ENCODE measurements around the gene SAPCD2.
"Not testable (repeated sequence)": the region's sequence is repeated elsewhere in the genome, so short reads cannot be mapped to it uniquely, and the experiment has no call there.

SAPCD2 gene

DNA sequence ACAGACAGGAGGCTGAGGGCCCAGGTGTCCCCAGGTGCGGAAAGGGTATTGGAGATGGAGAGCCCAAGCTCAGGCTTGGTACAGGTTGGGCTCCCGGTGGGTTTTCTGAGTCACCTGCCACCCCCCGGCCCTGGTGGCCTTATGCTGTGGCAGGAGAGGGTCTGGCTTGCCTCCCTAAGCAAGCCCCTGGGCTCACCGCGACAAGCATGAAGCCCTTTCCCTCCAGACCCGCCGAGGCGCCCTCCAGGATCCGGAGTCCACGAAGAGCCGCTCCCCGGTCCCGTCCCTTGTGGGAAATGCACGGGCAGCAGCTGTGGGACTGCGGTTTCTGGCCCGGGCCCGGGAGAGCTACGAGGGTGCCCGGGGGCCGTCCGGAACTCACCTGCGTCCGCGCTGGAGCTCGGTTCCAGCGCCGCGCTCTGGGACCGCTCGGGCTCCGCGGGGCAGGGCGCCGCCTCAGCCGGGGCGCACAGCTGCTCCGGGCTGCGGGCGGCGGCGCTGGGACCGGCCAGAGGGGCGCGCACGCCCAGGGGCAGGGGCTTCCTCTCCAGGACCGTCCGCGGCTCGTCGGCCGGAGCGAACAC, 757 bp downstream of the SAPCD2 start:
- Histone ChIP-seq H3K27ac (ENCODE audit: low read depth, low read length, severe bottlenecking) (no peak overlapping the region), H3K4me3 (ENCODE audit: extremely low read depth, insufficient read depth, low read length, poor library complexity, severe bottlenecking) (peak overlapping the region; percentile 38), H3K9me3 (ENCODE audit: control insufficient read depth, low read length) (no peaks in the 10 kb centered on the region), H3K4me1 (ENCODE audit: control insufficient read depth, insufficient read depth, low read length, poor library complexity, severe bottlenecking) (peaks cover 12% of the 10 kb centered on the region), H3K36me3 (ENCODE audit: control insufficient read depth, insufficient read depth, low read length) (no peaks in the 10 kb centered on the region)
- WGBS, 2 experiments (ENCODE audit: insufficient coverage in 2 of 2) = 3 to 8% methylated on average over 39 to 50 of the region's 52 CpGs

DNA sequence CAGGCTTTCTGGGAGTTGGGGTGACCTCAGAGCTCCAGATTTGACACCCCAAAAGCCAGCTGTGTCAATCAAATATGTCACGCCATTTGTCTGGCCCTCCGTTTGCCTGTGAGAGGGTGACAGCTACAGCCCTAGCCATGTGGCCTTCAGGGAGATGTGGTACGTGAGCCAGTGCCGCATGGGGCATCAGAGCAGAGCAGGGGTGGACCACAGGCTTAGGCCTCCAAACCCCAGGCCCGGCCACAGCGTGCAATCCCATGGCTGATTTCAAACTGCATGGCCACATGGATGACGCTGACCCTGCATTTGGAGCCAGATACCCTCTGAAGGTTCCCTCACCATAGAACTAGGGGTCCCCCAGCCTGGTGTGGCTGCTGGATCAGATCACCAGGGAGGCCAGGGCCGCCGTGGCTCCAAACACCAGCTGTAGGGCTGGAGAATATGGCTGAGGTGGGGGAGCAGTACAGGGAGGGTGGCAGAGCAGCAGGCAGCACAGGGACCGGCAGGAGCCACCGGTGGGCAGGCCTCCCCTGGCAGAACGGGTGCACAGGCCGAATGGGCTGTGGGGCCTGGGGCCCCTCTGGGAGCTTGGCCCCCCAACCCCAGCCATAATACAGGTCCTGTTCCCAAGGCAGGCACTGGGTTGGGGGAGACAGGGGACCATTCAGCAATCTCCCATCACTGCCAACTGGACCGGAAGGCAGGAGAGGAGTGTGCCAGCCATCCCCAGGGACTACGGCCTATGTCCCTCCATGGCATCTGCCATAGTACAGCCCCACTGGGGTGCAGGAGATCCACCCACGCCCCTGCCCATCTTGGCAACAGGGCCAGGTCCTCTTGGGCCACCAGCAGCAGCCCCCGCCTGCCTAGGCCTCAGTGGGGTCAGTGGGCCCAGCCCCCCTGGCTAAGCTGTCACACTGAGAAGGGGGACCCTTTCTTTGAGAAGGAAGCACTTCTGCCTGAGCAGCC, 1.5 kb downstream of the SAPCD2 start:
- Histone ChIP-seq H3K27ac (ENCODE audit: low read depth, low read length, severe bottlenecking) (no peak overlapping the region), H3K9me3 (ENCODE audit: control insufficient read depth, low read length) (no peaks in the 10 kb centered on the region), H3K4me1 (ENCODE audit: control insufficient read depth, insufficient read depth, low read length, poor library complexity, severe bottlenecking) (peaks cover 12% of the 10 kb centered on the region), H3K36me3 (ENCODE audit: control insufficient read depth, insufficient read depth, low read length) (no peaks in the 10 kb centered on the region), H3K4me3 (ENCODE audit: extremely low read depth, insufficient read depth, low read length, poor library complexity, severe bottlenecking) (peak overlapping the region; percentile 38)
- 91 to 96% methylated on average over 13 to 16 of the region's 17 CpGs for WGBS, 2 experiments (ENCODE audit: insufficient coverage in 2 of 2)

- peaks cover 12% of the 10 kb centered on the region for H3K4me1 ChIP-seq (ENCODE audit: control insufficient read depth, insufficient read depth, low read length, poor library complexity, severe bottlenecking)
- no peaks in the 10 kb centered on the region for H3K9me3 ChIP-seq (ENCODE audit: control insufficient read depth, low read length)
- H3K27ac ChIP-seq (ENCODE audit: low read depth, low read length, severe bottlenecking) = no peak overlapping the region
- WGBS, 2 experiments (ENCODE audit: insufficient coverage in 2 of 2) = 62 to 77% methylated on average over 9 to 12 of the region's 12 CpGs
- H3K4me3 ChIP-seq (ENCODE audit: extremely low read depth, insufficient read depth, low read length, poor library complexity, severe bottlenecking) = no peak overlapping the region
- H3K36me3 ChIP-seq (ENCODE audit: control insufficient read depth, insufficient read depth, low read length) = no peaks in the 10 kb centered on the region
Measured at GRCh38 chr9:137067860-137068538, 2.4 kb downstream of the SAPCD2 start.

DNA sequence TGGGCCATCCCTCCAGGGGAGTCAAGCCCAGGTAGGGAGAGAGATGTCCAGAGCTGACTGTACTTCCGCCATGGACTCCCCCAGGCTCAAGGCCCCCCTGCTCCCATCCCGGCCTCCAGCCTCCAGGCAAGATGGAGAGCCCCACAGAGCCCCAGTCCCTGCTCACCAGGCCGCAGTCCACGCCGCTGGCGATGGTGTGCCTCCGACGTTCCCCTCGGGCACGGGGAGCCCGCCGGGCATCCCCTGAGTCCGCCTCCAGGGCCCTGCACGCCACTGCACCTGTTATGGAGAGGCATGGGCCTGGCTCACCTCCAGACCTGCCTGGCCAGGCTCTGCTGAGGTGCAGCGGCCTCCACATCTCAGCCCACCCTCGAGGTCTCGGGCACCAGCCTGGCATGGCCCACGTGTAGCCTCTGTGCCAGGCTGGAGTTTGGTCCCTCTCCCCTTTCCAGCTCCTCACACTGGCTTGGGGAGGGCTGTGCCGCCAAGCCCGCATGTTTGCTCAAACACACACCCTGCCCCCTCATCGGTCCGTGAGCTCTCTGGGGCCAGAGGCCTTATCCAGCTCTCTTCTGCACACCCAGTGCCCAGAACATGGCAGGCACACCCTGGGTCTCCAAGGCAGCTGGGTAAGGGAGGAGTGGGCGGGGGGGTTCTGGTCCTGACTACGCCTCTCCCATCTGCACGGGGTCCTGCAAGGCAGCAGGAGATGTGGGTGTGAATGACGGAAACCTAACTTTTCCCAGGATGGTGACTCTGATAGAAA, 4.1 kb downstream of the SAPCD2 start:
- H3K9me3 ChIP-seq (ENCODE audit: control insufficient read depth, low read length) = no peaks in the 10 kb centered on the region
- peaks cover 12% of the 10 kb centered on the region for H3K4me1 ChIP-seq (ENCODE audit: control insufficient read depth, insufficient read depth, low read length, poor library complexity, severe bottlenecking)
- H3K4me3 ChIP-seq (ENCODE audit: extremely low read depth, insufficient read depth, low read length, poor library complexity, severe bottlenecking) = no peak overlapping the region
- 89 to 93% methylated on average over 20 to 22 of the region's 26 CpGs for WGBS, 2 experiments (ENCODE audit: insufficient coverage in 2 of 2)
- no peaks in the 10 kb centered on the region for H3K36me3 ChIP-seq (ENCODE audit: control insufficient read depth, insufficient read depth, low read length)
- H3K27ac ChIP-seq (ENCODE audit: low read depth, low read length, severe bottlenecking) = no peak overlapping the region

DNA sequence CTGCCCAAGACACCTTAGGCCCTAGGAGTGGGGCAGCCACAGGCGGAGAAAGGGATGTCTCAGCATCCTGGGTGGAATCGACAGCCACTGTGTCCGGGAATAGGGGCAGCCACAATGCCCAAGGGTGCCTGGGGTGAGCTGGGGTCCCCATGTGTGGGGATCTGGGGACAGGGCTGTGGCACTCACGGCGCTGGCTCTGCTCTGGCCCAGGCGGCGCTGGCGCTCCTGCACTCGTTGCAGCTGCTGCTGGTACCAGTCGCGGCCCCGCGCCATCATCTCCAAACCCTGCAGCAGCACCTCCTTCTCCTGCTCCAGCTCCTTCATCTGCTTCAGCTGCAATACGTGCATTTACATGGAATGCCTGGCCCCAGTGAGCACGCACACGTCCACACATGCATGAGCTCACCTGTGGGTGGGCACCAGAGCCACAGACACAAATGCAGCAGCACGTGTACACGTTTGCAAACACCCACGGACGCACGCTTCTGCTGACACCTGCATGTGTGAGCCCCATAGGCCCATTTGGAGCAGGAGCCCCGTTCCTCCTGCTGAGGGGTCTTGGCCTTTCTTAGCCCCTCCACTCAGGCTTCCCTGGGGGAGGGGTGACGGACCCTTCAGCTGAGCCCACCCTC, 4.9 kb downstream of the SAPCD2 start:
- no peak overlapping the region for H3K27ac ChIP-seq (ENCODE audit: low read depth, low read length, severe bottlenecking)
- H3K9me3 ChIP-seq (ENCODE audit: control insufficient read depth, low read length) = no peaks in the 10 kb centered on the region
- 93 to 96% methylated on average over 23 of the region's 23 CpGs for WGBS, 2 experiments (ENCODE audit: insufficient coverage in 2 of 2)
- H3K36me3 ChIP-seq (ENCODE audit: control insufficient read depth, insufficient read depth, low read length) = no peaks in the 10 kb centered on the region
- H3K4me1 ChIP-seq (ENCODE audit: control insufficient read depth, insufficient read depth, low read length, poor library complexity, severe bottlenecking) = peaks cover 7% of the 10 kb centered on the region
- H3K4me3 ChIP-seq (ENCODE audit: extremely low read depth, insufficient read depth, low read length, poor library complexity, severe bottlenecking) = no peak overlapping the region

DNA sequence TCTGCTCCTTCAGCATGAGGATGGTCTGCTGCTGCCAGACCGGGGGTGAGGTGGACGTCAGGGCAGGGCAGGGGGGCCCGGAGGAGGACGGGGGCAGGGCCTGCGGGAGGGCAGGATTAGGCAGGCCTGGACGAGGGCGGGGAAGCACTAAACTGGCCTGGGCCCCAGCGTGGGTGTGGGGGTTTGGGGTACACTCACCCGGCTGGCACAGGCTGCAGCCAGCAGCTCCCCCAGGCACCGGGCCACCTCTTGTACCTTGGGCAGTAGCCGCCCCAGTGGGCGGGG, 5.5 kb downstream of the SAPCD2 start:
- H3K27ac ChIP-seq (ENCODE audit: low read depth, low read length, severe bottlenecking) = no peak overlapping the region
- no peak overlapping the region for H3K4me3 ChIP-seq (ENCODE audit: extremely low read depth, insufficient read depth, low read length, poor library complexity, severe bottlenecking)
- peaks cover 7% of the 10 kb centered on the region for H3K4me1 ChIP-seq (ENCODE audit: control insufficient read depth, insufficient read depth, low read length, poor library complexity, severe bottlenecking)
- WGBS, 2 experiments (ENCODE audit: insufficient coverage in 2 of 2) = 93 to 94% methylated on average over 5 to 12 of the region's 12 CpGs
- H3K9me3 ChIP-seq (ENCODE audit: control insufficient read depth, low read length) = no peaks in the 10 kb centered on the region
- no peaks in the 10 kb centered on the region for H3K36me3 ChIP-seq (ENCODE audit: control insufficient read depth, insufficient read depth, low read length)

DNA sequence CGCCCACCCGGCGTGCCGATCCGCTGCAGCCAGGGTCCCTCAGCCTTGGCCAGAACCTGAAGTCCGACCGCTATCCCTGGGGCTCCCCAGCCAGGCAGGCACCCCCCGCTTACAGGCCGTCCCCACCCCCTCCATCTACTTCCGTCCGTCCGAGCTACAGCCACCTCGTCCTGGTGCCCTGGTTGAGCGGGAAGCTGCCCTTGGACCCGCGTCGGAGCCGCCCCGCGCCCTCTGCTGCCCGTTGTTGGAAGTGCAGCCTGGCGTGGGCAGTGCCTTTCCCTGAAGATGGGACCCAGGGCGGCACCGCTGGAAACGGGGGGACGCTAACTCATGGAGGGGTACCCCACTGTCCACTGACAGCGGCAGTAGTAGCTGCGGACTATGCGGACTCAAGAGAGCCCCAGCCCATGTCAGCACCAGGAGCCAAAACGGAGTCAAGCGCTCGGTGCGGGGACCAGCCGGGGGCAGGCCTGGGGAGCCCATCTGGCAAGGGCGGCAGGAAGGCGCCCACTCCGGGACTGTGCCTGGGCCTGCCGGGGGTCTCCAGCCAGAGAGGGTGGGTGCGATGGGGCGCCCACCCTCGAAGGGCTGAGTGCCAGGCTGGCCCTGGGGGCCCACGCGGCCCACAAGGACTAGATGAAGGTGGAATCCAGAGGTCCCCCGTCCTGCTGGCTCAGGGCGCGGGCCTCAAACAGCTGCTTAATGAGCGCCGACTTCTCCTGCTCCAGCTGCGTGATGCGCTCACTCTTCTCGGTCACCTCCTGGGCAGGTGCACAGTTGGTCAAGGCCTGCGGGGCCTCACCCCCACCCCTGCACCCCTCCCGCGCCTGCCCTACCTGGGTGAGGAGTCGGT, 6.1 kb downstream of the SAPCD2 start:
- H3K27ac ChIP-seq (ENCODE audit: low read depth, low read length, severe bottlenecking) = no peak overlapping the region
- no peak overlapping the region for H3K4me3 ChIP-seq (ENCODE audit: extremely low read depth, insufficient read depth, low read length, poor library complexity, severe bottlenecking)
- no peaks in the 10 kb centered on the region for H3K36me3 ChIP-seq (ENCODE audit: control insufficient read depth, insufficient read depth, low read length)
- no peaks in the 10 kb centered on the region for H3K9me3 ChIP-seq (ENCODE audit: control insufficient read depth, low read length)
- 65 to 68% methylated on average over 42 to 49 of the region's 55 CpGs for WGBS, 2 experiments (ENCODE audit: insufficient coverage in 2 of 2)
- H3K4me1 ChIP-seq (ENCODE audit: control insufficient read depth, insufficient read depth, low read length, poor library complexity, severe bottlenecking) = peaks cover 7% of the 10 kb centered on the region

DNA sequence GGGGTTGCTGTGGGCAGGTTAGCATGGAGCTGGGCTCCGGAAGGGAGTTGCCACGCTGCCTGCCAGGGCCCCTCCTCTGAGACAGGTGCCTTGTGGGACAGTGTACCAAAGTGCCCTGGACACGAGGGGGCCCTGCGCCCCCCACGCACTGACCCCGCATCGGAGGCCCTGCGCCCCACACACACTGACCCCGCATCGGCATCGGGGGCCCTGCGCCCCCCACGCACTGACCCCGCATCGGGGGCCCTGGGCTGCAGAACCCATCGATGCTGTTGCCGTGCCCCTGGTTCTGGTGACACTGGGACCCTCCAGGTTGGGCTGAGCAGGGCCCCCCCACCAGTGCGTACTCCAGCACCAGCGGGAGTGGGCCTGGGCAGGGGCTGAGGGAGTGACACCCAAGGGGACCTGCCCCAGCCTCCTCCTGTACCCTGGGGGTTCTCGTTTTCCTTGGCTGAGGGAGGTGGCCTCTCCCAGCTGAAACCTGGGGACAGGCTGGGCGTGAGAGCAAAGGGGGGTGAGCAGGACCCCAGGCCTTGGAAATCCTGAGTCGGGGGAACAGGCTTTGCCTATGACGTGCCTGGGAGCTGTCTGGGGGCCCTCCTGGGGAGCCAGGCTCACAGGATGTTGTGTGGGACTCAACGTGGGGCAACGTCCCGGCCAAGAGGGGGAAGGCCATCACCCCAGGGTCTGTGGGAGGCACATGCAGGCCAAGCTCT, 6.9 kb downstream of the SAPCD2 start:
- Histone ChIP-seq H3K36me3 (ENCODE audit: control insufficient read depth, insufficient read depth, low read length) (no peaks in the 10 kb centered on the region), H3K9me3 (ENCODE audit: control insufficient read depth, low read length) (no peaks in the 10 kb centered on the region), H3K4me3 (ENCODE audit: extremely low read depth, insufficient read depth, low read length, poor library complexity, severe bottlenecking) (no peak overlapping the region), H3K4me1 (ENCODE audit: control insufficient read depth, insufficient read depth, low read length, poor library complexity, severe bottlenecking) (peaks cover under 1% of the 10 kb centered on the region), H3K27ac (ENCODE audit: low read depth, low read length, severe bottlenecking) (no peak overlapping the region)
- WGBS, 2 experiments (ENCODE audit: insufficient coverage in 2 of 2) = 88 to 91% methylated on average over 17 of the region's 26 CpGs

DNA sequence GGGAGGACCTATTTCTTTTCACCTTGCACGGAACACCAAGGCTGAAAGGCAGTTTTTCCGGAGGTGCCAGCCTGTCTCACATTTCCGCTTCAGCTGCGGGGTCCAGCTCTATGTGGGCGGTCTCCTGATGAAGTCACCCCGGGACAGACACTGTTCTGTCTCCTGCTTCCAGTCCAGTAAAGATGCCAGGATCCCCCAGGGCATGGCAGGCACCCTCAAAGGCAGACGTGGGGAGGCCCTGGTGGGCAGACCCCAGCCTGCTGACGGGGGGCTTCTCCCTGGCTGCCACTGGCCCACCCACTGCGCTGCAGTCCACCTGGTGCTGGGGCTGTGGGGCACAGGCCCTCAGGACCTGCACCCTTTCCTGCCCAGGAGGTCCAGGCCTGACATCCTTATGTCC, 7.6 kb downstream of the SAPCD2 start:
- 79 to 91% methylated on average over 4 of the region's 9 CpGs for WGBS, 2 experiments (ENCODE audit: insufficient coverage in 2 of 2)
- H3K27ac ChIP-seq (ENCODE audit: low read depth, low read length, severe bottlenecking); H3K36me3 ChIP-seq (ENCODE audit: control insufficient read depth, insufficient read depth, low read length); H3K9me3 ChIP-seq (ENCODE audit: control insufficient read depth, low read length); H3K4me3 ChIP-seq (ENCODE audit: extremely low read depth, insufficient read depth, low read length, poor library complexity, severe bottlenecking); H3K4me1 ChIP-seq (ENCODE audit: control insufficient read depth, insufficient read depth, low read length, poor library complexity, severe bottlenecking): not testable (repeated sequence)
